Hepatocyte (in vitro differentiated cells): Measurements from ENCODE around the gene TNN. TPM values are rescaled to one million over a fixed set of nuclear protein-coding genes. Genes with fewer than 3 reads are reported as not detected.

Source experiments
- DNase-seq: peaks from one replicate; pipeline ENCODE4 v3.0.0-alpha.2; 2016; ENCODE audit warnings: low spot score
- H2AFZ ChIP-seq: fragments of 200-600 bp; sonication (generic); 2 replicates; pipeline ENCODE4 v1.6.0; 2016; ENCODE audit warnings: antibody characterized with exemption, mild to moderate bottlenecking
- H3K27ac ChIP-seq: fragments of 200-600 bp; sonication (generic); 2 replicates; pipeline ENCODE4 v1.5.1; 2016; ENCODE audit warnings: mild to moderate bottlenecking
- H3K27me3 ChIP-seq: fragments of 200-600 bp; sonication (generic); 2 replicates; pipeline ENCODE4 v1.6.1; 2016
- H3K36me3 ChIP-seq: fragments of 200-600 bp; sonication (generic); replicated peaks from 2 replicates; pipeline ENCODE4 v1.5.1; 2016; ENCODE audit warnings: low read depth; ENCODE audit not compliant: insufficient read depth
- H3K4me1 ChIP-seq: fragments of 200-600 bp; sonication (generic); 2 replicates; pipeline ENCODE4 v1.5.1; 2016; ENCODE audit warnings: mild to moderate bottlenecking, moderate library complexity; ENCODE audit not compliant: insufficient read depth
- H3K4me2 ChIP-seq: fragments of 200-600 bp; sonication (generic); 2 replicates; pipeline ENCODE4 v1.6.0; 2016
- H3K4me3 ChIP-seq: fragments of 200-600 bp; sonication (generic); 2 replicates; pipeline ENCODE4 v1.5.1; 2016; ENCODE audit warnings: mild to moderate bottlenecking
- H3K79me2 ChIP-seq: fragments of 200-600 bp; sonication (generic); 2 replicates; pipeline ENCODE4 v1.6.0; 2017; ENCODE audit warnings: mild to moderate bottlenecking
- H3K9me2 ChIP-seq: fragments of 200-600 bp; sonication (generic); replicated peaks from 2 replicates; pipeline ENCODE4 v1.6.0; 2017; ENCODE audit warnings: mild to moderate bottlenecking; ENCODE audit not compliant: insufficient read depth
- H3K9me3 ChIP-seq: fragments of 200-600 bp; sonication (generic); 2 replicates; pipeline ENCODE4 v1.5.1; 2016; ENCODE audit warnings: low read depth, mild to moderate bottlenecking
- H4K20me1 ChIP-seq: fragments of 200-600 bp; sonication (generic); 2 replicates; pipeline ENCODE4 v1.6.0; 2016; ENCODE audit warnings: mild to moderate bottlenecking; ENCODE audit not compliant: insufficient read depth, poor library complexity, severe bottlenecking
- EZH2 ChIP-seq: fragments of 200-600 bp; sonication (generic); IDR thresholded peaks from 2 replicates; pipeline ENCODE4 v1.6.1; 2016; ENCODE audit warnings: antibody characterized with exemption, mild to moderate bottlenecking, borderline replicate concordance
- EZH2phosphoT487 ChIP-seq: fragments of 200-600 bp; sonication (generic); IDR thresholded peaks from one replicate; pipeline ENCODE4 v1.6.1; 2018; ENCODE audit warnings: antibody characterized with exemption, mild to moderate bottlenecking, low read depth, moderate library complexity; ENCODE audit not compliant: unreplicated experiment, severe bottlenecking
- WGBS: methylation state at CpG from one replicate; pipeline ENCODE4 v1.1.6; 2016; ENCODE audit warnings: low lambda C conversion rate; ENCODE audit errors: missing lambda C conversion rate; 5-methylcytosine and 5-hydroxymethylcytosine counted together
- polyA plus RNA-seq: library from polyadenylated mRNA; unstranded; fragments of >200 nt; fragmentation: Nextera tagmentation; extraction: Ambion mirVana; gene quantifications from 2 replicates; pipeline ENCODE4 v1.2.1, GENCODE V29; 2016
- total RNA-seq: library from RNA; depleted of rRNA; stranded (reverse); fragments of >200 nt; gene quantifications from 2 replicates; pipeline ENCODE4 v1.2.3, GENCODE V29; 2014
- TF ChIP-seq, protein P1 (sequence below): fragments of 200-600 bp; sonication (generic); IDR thresholded peaks from 2 replicates; pipeline ENCODE4 v1.5.1; 2016; ENCODE audit warnings: antibody characterized with exemption, mild to moderate bottlenecking; ENCODE audit not compliant: poor library complexity

The TNN gene
- total and polyA plus RNA-seq, 2 experiments from 2014 or later, result 0.33 to 0.51 TPM

DNA sequence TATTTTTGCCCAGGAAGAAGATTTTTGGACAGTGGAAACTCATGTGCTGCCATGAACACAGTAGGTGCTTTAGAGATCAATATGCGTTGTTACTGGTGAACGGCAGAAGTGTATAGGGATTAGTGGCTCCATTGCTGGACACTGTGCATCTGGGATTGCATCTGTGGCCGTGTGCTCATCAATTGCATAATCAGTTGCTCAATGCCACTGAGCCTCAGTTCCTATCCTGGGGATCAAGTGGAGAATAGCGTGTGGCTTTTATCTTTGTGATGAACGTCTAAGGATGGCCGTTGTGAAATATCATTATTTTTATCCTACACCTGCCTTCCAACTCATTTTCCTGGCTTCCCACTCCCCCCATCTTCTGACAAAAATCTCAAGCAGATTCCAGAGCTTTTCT lies 5.4 kb downstream of the TNN start:
- Histone ChIP-seq H3K4me2 (peak overlapping the region; percentile 64), H3K79me2 (no peaks in the 10 kb centered on the region), H4K20me1 (no peaks in the 10 kb centered on the region), H3K27ac (no peak overlapping the region), H3K36me3 (no peaks in the 10 kb centered on the region), H3K9me3 (no peaks in the 10 kb centered on the region), H3K4me1 (peaks cover 14% of the 10 kb centered on the region), H3K4me3 (no peak overlapping the region), H2AFZ (no peak overlapping the region), H3K9me2 (no peaks in the 10 kb centered on the region), H3K27me3 (no peaks in the 10 kb centered on the region)
- WGBS, result 72% methylated on average over 6 of the region's 6 CpGs
- no peak for DNase-seq
- TF ChIP-seq EZH2phosphoT487 (no peak), EZH2 (no peak)
- TF ChIP-seq, protein P1, sequence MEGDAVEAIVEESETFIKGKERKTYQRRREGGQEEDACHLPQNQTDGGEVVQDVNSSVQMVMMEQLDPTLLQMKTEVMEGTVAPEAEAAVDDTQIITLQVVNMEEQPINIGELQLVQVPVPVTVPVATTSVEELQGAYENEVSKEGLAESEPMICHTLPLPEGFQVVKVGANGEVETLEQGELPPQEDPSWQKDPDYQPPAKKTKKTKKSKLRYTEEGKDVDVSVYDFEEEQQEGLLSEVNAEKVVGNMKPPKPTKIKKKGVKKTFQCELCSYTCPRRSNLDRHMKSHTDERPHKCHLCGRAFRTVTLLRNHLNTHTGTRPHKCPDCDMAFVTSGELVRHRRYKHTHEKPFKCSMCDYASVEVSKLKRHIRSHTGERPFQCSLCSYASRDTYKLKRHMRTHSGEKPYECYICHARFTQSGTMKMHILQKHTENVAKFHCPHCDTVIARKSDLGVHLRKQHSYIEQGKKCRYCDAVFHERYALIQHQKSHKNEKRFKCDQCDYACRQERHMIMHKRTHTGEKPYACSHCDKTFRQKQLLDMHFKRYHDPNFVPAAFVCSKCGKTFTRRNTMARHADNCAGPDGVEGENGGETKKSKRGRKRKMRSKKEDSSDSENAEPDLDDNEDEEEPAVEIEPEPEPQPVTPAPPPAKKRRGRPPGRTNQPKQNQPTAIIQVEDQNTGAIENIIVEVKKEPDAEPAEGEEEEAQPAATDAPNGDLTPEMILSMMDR, result no peak

DNA sequence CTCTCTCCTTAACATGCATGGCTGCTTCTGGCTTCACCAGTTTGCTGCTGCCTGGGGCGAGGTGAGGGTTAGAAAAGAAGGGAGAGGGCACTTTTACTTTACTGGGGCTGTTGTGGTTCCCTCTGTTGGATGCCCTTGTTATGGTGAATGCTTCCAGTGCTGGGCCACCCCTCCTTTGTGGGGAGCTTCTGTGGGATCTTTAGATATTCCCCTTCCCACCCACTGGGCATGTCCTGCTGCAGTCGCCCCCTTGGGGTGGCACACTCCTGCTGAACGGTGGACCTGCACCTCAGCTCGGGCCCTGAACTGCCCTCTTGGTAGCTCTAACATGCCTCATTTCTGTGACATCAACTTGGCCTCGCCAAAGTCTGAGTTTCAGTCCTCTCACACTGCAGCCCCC lies 6.0 kb downstream of the TNN start:
- Histone ChIP-seq H3K27me3 (no peaks in the 10 kb centered on the region), H3K36me3 (no peaks in the 10 kb centered on the region), H2AFZ (no peak overlapping the region), H3K9me2 (no peaks in the 10 kb centered on the region), H3K4me3 (no peak overlapping the region), H3K79me2 (no peaks in the 10 kb centered on the region), H3K27ac (no peak overlapping the region), H3K4me2 (no peak overlapping the region), H3K9me3 (no peaks in the 10 kb centered on the region), H4K20me1 (no peaks in the 10 kb centered on the region), H3K4me1 (peaks cover 14% of the 10 kb centered on the region)
- WGBS, result 66% methylated on average over 5 of the region's 5 CpGs
- TF ChIP-seq EZH2phosphoT487 (no peak), EZH2 (no peak)
- TF ChIP-seq, protein P1, result no peak
- no peak for DNase-seq

DNA sequence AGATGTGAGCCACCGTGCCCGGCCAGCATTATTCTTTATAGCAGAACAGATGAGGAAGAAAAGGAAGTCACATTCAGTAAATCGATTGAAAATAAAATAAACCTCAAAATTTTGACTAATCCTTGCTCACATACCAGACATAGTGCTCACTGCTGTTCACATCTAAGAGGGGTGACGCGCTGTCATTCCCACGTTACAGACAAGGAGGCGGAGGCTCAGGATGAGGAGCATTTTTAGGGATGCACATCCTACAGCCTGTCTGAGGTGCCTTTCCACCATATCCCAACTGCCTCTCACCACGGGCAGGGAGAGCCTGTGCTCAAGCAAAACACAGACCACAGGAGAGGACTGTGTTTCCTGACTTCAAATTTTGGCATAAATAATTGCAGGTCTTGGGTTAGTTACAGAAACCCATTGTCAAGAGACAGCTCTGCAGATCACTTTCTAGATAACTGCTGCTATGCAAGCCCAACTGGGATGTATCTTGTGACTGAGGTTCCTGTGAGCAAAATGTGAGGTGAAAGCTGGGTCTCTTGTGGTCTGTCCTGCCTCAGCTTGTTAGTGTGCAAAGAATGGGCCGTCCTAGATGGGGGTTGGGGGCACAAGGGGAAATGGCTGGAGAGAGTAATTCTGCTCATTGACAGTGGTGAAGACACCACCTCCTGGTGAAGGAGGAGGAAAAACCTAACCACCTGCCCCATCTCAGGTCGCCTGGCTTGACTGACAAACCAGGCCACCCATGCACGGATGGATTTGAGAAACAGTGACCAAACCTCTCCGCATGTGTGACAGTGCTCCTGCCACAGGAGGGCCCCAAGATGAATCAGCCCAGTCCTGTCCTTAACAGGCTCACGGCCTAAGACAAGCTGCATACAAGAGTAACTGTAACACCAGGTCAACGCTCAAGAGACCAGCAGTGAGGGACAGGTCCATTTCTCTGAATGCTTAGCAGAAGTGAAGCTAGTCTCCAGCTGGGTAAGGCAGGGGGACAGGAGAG lies 8.2 kb downstream of the TNN start:
- Histone ChIP-seq H3K27me3 (no peaks in the 10 kb centered on the region), H3K4me3 (no peak overlapping the region), H4K20me1 (no peaks in the 10 kb centered on the region), H3K79me2 (no peaks in the 10 kb centered on the region), H3K36me3 (no peaks in the 10 kb centered on the region), H3K4me2 (no peak overlapping the region), H2AFZ (no peak overlapping the region), H3K9me2 (no peaks in the 10 kb centered on the region), H3K4me1 (peaks cover 14% of the 10 kb centered on the region), H3K27ac (no peak overlapping the region), H3K9me3 (no peaks in the 10 kb centered on the region)
- DNase-seq, result no peak
- TF ChIP-seq EZH2phosphoT487, result no peak
- no peak for TF ChIP-seq EZH2
- TF ChIP-seq, protein P1, result no peak
- 74% methylated on average over 14 of the region's 14 CpGs for WGBS
